KMS-11 (cell line): Measurements from ENCODE around the gene RNF6.

Experiments used
- H2AFZ ChIP-seq: fragments of 200-600 bp; sonication (generic); 2 replicates; pipeline ENCODE4 v1.6.1; 2016; ENCODE audit warnings: antibody characterized with exemption, mixed run types, low read depth
- H3K27ac ChIP-seq: fragments of 200-600 bp; sonication (generic); 2 replicates; pipeline ENCODE4 v1.6.1; 2016; ENCODE audit warnings: mild to moderate bottlenecking, mixed run types
- H3K27me3 ChIP-seq: fragments of 200-600 bp; sonication (generic); 2 replicates; pipeline ENCODE4 v1.6.1; 2017; ENCODE audit warnings: mild to moderate bottlenecking, low read depth, mixed run types, moderate library complexity; ENCODE audit not compliant: insufficient read depth
- H3K36me3 ChIP-seq: fragments of 200-600 bp; sonication (generic); 2 replicates; pipeline ENCODE4 v1.6.1; 2017; ENCODE audit warnings: mild to moderate bottlenecking, mixed run types; ENCODE audit not compliant: insufficient read depth
- H3K4me1 ChIP-seq: fragments of 200-600 bp; sonication (generic); 2 replicates; pipeline ENCODE4 v1.6.1; 2016; ENCODE audit warnings: mild to moderate bottlenecking, low read depth, mixed run types; ENCODE audit not compliant: poor library complexity, severe bottlenecking
- H3K4me2 ChIP-seq: fragments of 200-600 bp; sonication (generic); 2 replicates; pipeline ENCODE4 v1.7.0; 2016; ENCODE audit warnings: mild to moderate bottlenecking, mixed run types
- H3K4me3 ChIP-seq: fragments of 200-600 bp; sonication (generic); IDR thresholded peaks from 2 replicates; pipeline ENCODE4 v1.6.1; 2017; ENCODE audit warnings: low read depth, low read length, mixed read lengths; ENCODE audit not compliant: insufficient read depth
- H3K79me2 ChIP-seq: fragments of 200-600 bp; sonication (generic); 2 replicates; pipeline ENCODE4 v1.6.1; 2016; ENCODE audit warnings: low read depth, mixed run types; ENCODE audit not compliant: insufficient read depth
- H3K9ac ChIP-seq: fragments of 200-600 bp; sonication (generic); 2 replicates; pipeline ENCODE4 v1.6.1; 2016; ENCODE audit warnings: mild to moderate bottlenecking, mixed run types
- H4K20me1 ChIP-seq: fragments of 200-600 bp; sonication (generic); 2 replicates; pipeline ENCODE4 v1.6.1; 2016; ENCODE audit warnings: mild to moderate bottlenecking, mixed run types; ENCODE audit not compliant: insufficient read depth
- CTCF ChIP-seq: fragments of 200-600 bp; sonication (generic); conservative IDR thresholded peaks from 2 replicates; pipeline ENCODE4 v1.6.1; 2017; ENCODE audit warnings: low read depth, mild to moderate bottlenecking, antibody characterized with exemption, low read length, moderate library complexity, mixed read lengths

The RNF6 gene

GRCh38 chr13:26197298-26197697 lies 24.8 kb downstream of the RNF6 start:
- Histone ChIP-seq H3K27ac (no peak overlapping the region), H3K36me3 (no peaks in the 10 kb centered on the region), H3K27me3 (no peaks in the 10 kb centered on the region), H3K4me1 (no peaks in the 10 kb centered on the region), H3K4me2 (no peak overlapping the region), H4K20me1 (no peaks in the 10 kb centered on the region), H2AFZ (no peak overlapping the region), H3K9ac (no peak overlapping the region), H3K79me2 (no peaks in the 10 kb centered on the region), H3K4me3 (no peak overlapping the region)
- TF ChIP-seq CTCF = no peak

DNA sequence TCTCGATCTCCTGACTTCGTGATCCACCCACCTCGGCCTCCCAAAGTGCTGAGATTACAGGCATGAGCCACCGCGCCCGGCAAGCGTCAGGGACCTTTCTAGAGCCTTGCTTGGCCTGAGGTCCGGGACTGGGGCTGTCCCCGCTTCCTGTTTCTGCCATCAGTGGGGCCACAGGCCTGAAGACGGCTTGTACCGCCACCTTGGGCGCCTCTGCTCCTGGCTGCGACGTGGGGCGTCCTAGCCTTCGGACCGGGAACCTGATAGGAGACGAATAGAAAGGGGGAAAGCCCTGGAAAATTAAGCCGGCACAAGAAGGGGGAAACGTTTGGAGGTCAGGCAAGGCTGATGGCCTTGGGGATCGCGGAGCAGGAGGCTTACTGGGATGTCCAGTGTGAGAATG lies 35.1 kb downstream of the RNF6 start:
- peak; percentile 24; the same call in 1 of the 2 replicates for TF ChIP-seq CTCF
- Histone ChIP-seq H3K79me2 (no peaks in the 10 kb centered on the region), H3K4me3 (no peak overlapping the region), H3K36me3 (no peaks in the 10 kb centered on the region), H4K20me1 (no peaks in the 10 kb centered on the region), H3K4me1 (no peaks in the 10 kb centered on the region), H3K27ac (peak overlapping the region; percentile 87), H2AFZ (peak overlapping the region; percentile 93; the same call in 1 of the 2 replicates), H3K27me3 (no peaks in the 10 kb centered on the region), H3K4me2 (peak overlapping the region; percentile 45), H3K9ac (peak overlapping the region; percentile 89; the same call in 1 of the 2 replicates)

GRCh38 chr13:26186118-26186870 lies 35.8 kb downstream of the RNF6 start:
- H4K20me1 ChIP-seq = no peaks in the 10 kb centered on the region
- peak; percentile 41; the same call in 1 of the 2 replicates for TF ChIP-seq CTCF
- H3K27me3 ChIP-seq = no peaks in the 10 kb centered on the region
- H3K4me1 ChIP-seq = no peaks in the 10 kb centered on the region
- no peaks in the 10 kb centered on the region for H3K36me3 ChIP-seq
- peak overlapping the region; percentile 71 for H3K4me2 ChIP-seq
- H3K79me2 ChIP-seq = no peaks in the 10 kb centered on the region
- H3K27ac ChIP-seq = peak overlapping the region; percentile 87
- H2AFZ ChIP-seq = peak overlapping the region; percentile 93
- H3K9ac ChIP-seq = peak overlapping the region; percentile 89
- H3K4me3 ChIP-seq = no peak overlapping the region

GRCh38 chr13:26185720-26186117 lies 36.4 kb downstream of the RNF6 start:
- Histone ChIP-seq H2AFZ (peak overlapping the region; percentile 93), H3K9ac (peak overlapping the region; percentile 89), H3K4me1 (no peaks in the 10 kb centered on the region), H3K4me2 (peak overlapping the region; percentile 71), H4K20me1 (no peaks in the 10 kb centered on the region), H3K79me2 (no peaks in the 10 kb centered on the region), H3K4me3 (no peak overlapping the region), H3K36me3 (no peaks in the 10 kb centered on the region), H3K27ac (peak overlapping the region; percentile 87), H3K27me3 (no peaks in the 10 kb centered on the region)
- TF ChIP-seq CTCF = no peak
